GM23248 (cell line): ENCODE data around the gene CFAP43. TPM values are rescaled to one million over a fixed set of nuclear protein-coding genes. Genes with fewer than 3 reads are reported as not detected.

ENCODE experiments used
- DNase-seq: peaks from one replicate; pipeline ENCODE4 v3.0.0-alpha.2; 2015
- H2AFZ ChIP-seq: fragments of 200-600 bp; sonication (generic); 2 replicates; pipeline ENCODE4 v1.6.1; 2016; ENCODE audit warnings: antibody characterized with exemption
- H3F3A ChIP-seq: fragments of 200-600 bp; sonication (generic); 2 replicates; pipeline ENCODE4 v1.6.1; 2016; ENCODE audit warnings: mild to moderate bottlenecking, antibody characterized with exemption, mixed run types; ENCODE audit not compliant: insufficient read depth
- H3K27ac ChIP-seq: fragments of 200-600 bp; sonication (generic); 2 replicates; pipeline ENCODE4 v1.5.1; 2016; ENCODE audit warnings: mild to moderate bottlenecking
- H3K27me3 ChIP-seq: fragments of 200-600 bp; sonication (generic); replicated peaks from 2 replicates; pipeline ENCODE4 v1.6.1; 2016; ENCODE audit warnings: mild to moderate bottlenecking; ENCODE audit not compliant: insufficient read depth
- H3K36me3 ChIP-seq: fragments of 200-600 bp; sonication (generic); 2 replicates; pipeline ENCODE4 v1.6.1; 2016; ENCODE audit warnings: low read depth, mild to moderate bottlenecking
- H3K4me1 ChIP-seq: fragments of 200-600 bp; sonication (generic); 2 replicates; pipeline ENCODE4 v1.6.1; 2016; ENCODE audit warnings: mild to moderate bottlenecking; ENCODE audit not compliant: insufficient read depth
- H3K4me2 ChIP-seq: fragments of 200-600 bp; sonication (generic); one replicate; pipeline ENCODE4 v1.6.1; 2016; ENCODE audit warnings: mild to moderate bottlenecking; ENCODE audit not compliant: unreplicated experiment
- H3K4me3 ChIP-seq: fragments of 200-600 bp; sonication (generic); 2 replicates; pipeline ENCODE4 v1.5.1; 2016; ENCODE audit warnings: mild to moderate bottlenecking
- H3K79me2 ChIP-seq: fragments of 200-600 bp; sonication (generic); 2 replicates; pipeline ENCODE4 v1.6.1; 2016; ENCODE audit warnings: mild to moderate bottlenecking; ENCODE audit not compliant: insufficient read depth
- H3K9ac ChIP-seq: fragments of 200-600 bp; sonication (generic); 2 replicates; pipeline ENCODE4 v1.6.1; 2016; ENCODE audit warnings: mild to moderate bottlenecking
- H3K9me2 ChIP-seq: fragments of 200-600 bp; sonication (generic); 2 replicates; pipeline ENCODE4 v1.6.1; 2016; ENCODE audit warnings: mixed run types, mild to moderate bottlenecking, moderate library complexity; ENCODE audit not compliant: insufficient read depth
- H3K9me3 ChIP-seq: fragments of 200-600 bp; sonication (generic); one replicate; pipeline ENCODE4 v1.6.1; 2017; ENCODE audit warnings: low read depth
- H4K20me1 ChIP-seq: fragments of 200-600 bp; sonication (generic); 2 replicates; pipeline ENCODE4 v1.6.0; 2016; ENCODE audit not compliant: insufficient read depth
- EZH2 ChIP-seq: fragments of 200-600 bp; sonication (generic); IDR thresholded peaks from 2 replicates; pipeline ENCODE4 v1.6.1; 2018; ENCODE audit warnings: antibody characterized with exemption, mild to moderate bottlenecking; ENCODE audit not compliant: insufficient read depth, poor library complexity, severe bottlenecking
- EZH2phosphoT487 ChIP-seq: fragments of 200-600 bp; sonication (generic); IDR thresholded peaks from 2 replicates; pipeline ENCODE4 v1.6.1; 2018; ENCODE audit warnings: antibody characterized with exemption, moderate library complexity, mild to moderate bottlenecking, low read depth; ENCODE audit not compliant: insufficient read depth
- WGBS, 2 experiments: methylation state at CpG; one replicate each; pipeline ENCODE4 v1.1.6; 2015 to 2017; ENCODE audit warnings: low lambda C conversion rate in 2 of 2, low coverage in 1 of 2; ENCODE audit errors: missing lambda C conversion rate in 2 of 2; 5-methylcytosine and 5-hydroxymethylcytosine counted together
- in situ Hi-C: fragments of 300-500 bp; cut with MboI; formaldehyde crosslinking; loops from 2 replicates; pipeline ENCODE4 v1.15.0; 2020
- polyA plus RNA-seq: library from polyadenylated mRNA; unstranded; fragments of >200 nt; fragmentation: Nextera tagmentation; extraction: Ambion mirVana; gene quantifications from 2 replicates; pipeline ENCODE4 v1.2.1, GENCODE V29; 2016
- total RNA-seq: library from RNA; depleted of rRNA; stranded (reverse); fragments of >200 nt; shearing (Covaris generic); gene quantifications from 2 replicates; pipeline ENCODE4 v1.2.3, GENCODE V29; 2014

The CFAP43 gene
- total and polyA plus RNA-seq, 2 experiments from 2014 or later, result 0.14 TPM; not detected in 1

DNA sequence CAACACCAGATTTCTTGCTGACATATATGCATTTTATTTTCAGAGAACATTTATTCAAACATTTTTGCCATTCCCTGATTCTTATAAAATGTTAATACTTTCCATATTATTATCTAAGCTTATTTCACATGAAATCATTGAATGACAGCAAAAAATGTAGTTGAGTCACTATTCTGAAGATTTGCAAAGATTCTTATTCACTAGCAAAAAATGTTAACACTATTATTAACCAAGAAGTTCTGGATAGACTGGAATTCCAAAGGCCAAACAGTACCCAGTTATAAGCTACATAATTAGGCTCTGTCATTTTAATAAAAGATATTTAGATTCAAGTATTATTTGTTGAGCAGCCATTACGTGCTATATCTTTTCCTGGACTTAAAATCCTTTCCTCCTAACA is 41.1 kb upstream of the CFAP43 start:
- Histone ChIP-seq H3K4me2 (peak overlapping the region; percentile 52), H3K9me3 (no peaks in the 10 kb centered on the region), H3K27me3 (no peaks in the 10 kb centered on the region), H3K27ac (peak overlapping the region; percentile 87), H3K79me2 (no peaks in the 10 kb centered on the region), H3K9ac (peak overlapping the region; percentile 53), H3K36me3 (peaks cover 14% of the 10 kb centered on the region), H2AFZ (no peak overlapping the region), H3K4me1 (peaks cover 22% of the 10 kb centered on the region), H3K4me3 (0 out of 2 replicates have a peak overlapping the region, but pooled peaks have one; percentile 1), H3K9me2 (no peaks in the 10 kb centered on the region), H3F3A (peaks cover 48% of the 10 kb centered on the region), H4K20me1 (no peaks in the 10 kb centered on the region)
- 48 to 70% methylated on average over 1 of the region's 1 CpG for WGBS, 2 experiments
- peak; percentile 73 for DNase-seq
- TF ChIP-seq EZH2 (no peak), EZH2phosphoT487 (no peak)
- in situ Hi-C loops, result no loop called here

DNA sequence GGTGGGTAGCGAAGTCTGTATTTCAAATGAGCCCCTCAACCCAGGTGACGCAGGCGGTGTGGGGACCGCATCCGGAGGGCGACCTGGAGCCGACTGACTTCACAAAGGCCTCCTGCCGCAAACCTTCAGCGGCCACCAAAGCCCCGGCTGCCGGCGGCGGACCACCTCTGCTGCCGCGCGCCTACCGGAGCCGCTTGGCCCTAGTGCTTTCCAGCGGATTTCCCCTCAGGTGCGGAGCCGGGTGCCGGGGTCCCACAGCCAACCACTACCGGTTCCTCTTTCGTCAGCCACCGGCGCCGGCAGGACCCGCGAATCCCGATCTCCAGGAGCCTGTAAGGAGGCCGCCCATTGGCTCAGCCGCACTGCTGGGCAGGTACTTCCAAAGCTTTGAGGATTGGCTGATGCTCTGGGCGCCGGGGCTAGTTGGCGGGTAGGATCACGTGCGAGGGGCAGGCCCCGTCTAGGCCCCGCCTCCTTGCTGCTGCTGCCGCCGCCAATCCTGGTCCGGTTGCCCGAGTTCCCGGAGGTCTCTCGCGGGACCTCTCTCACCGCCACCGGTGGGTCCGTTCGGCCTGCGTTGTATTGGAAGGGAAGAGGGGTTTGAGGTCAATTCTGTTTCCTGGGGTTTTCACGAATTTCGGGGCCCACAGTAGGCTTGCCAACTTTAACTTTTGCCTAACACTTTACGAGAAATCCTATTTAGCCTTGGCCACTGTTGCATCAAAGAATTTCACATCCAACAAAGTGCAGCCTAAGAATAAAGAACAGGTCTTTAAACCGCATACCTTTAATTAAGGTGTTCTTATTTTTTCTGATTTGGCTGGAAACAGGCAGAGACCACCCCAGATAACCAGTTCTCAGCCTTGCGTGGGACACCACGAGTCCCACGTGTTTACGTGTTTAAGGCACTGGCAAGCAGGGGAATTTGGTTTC is 36.8 kb upstream of the CFAP43 start, which contains the start of gene GSTO2:
TSS of gene GSTO2 (plus strand) at position 472 of the 933 bp plus-strand sequence. CDS start 5,732 bp downstream, outside the sequence.
- in situ Hi-C loops, result no loop called here
- Histone ChIP-seq H3K4me2 (no peak within 1 kb of the TSS), H3K4me1 (peaks cover 14% of the 10 kb centered on the region), H3K9ac (peak within 1 kb of the TSS; percentile 34), H3K9me2 (no peaks in the 10 kb centered on the region), H4K20me1 (no peaks in the 10 kb centered on the region), H3K27ac (peak within 1 kb of the TSS; percentile 7; the same call in 1 of the 2 replicates), H3K27me3 (no peaks in the 10 kb centered on the region), H2AFZ (no peak within 1 kb of the TSS; the same call in 1 of the 2 replicates), H3K36me3 (peaks cover 57% of the 10 kb centered on the region), H3K79me2 (peaks cover 22% of the 10 kb centered on the region), H3K9me3 (no peaks in the 10 kb centered on the region), H3K4me3 (no peak within 1 kb of the TSS; the same call in 1 of the 2 replicates), H3F3A (peaks cover 90% of the 10 kb centered on the region)
- WGBS, 2 experiments, result 40 to 46% methylated on average over 47 to 54 of the region's 59 CpGs
- TF ChIP-seq EZH2phosphoT487 (no peak), EZH2 (no peak)
- peak; percentile 62 for DNase-seq

GRCh38 chr10:104268405-104268712 is 36.2 kb upstream of the CFAP43 start:
- 0 out of 2 replicates have a peak overlapping the region, but pooled peaks have one; percentile 7 for H3K27ac ChIP-seq

GRCh38 chr10:104267721-104268404 is 35.7 kb upstream of the CFAP43 start:
- H4K20me1 ChIP-seq, result no peaks in the 10 kb centered on the region
- no peak for DNase-seq
- H3K9me2 ChIP-seq, result no peaks in the 10 kb centered on the region
- no peaks in the 10 kb centered on the region for H3K9me3 ChIP-seq
- peaks cover 33% of the 10 kb centered on the region for H3K79me2 ChIP-seq
- no peak overlapping the region for H3K4me2 ChIP-seq
- in situ Hi-C loops, result no loop called here
- H3K27me3 ChIP-seq, result no peaks in the 10 kb centered on the region
- TF ChIP-seq EZH2phosphoT487 (no peak), EZH2 (no peak)
- H2AFZ ChIP-seq, result no peak overlapping the region
- 0 out of 2 replicates have a peak overlapping the region, but pooled peaks have one; percentile 34 for H3K9ac ChIP-seq
- no peak overlapping the region for H3K4me3 ChIP-seq
- H3K4me1 ChIP-seq, result peaks cover 5% of the 10 kb centered on the region
- 96% methylated on average over 14 of the region's 14 CpGs for WGBS, 2 experiments
- H3K36me3 ChIP-seq, result peaks cover 68% of the 10 kb centered on the region
- H3F3A ChIP-seq, result peaks cover 90% of the 10 kb centered on the region
- no peak overlapping the region for H3K27ac ChIP-seq

More at GRCh38 chr10:104268405-104268712, 36.2 kb upstream of the CFAP43 start:
- DNase-seq, result no peak
- Histone ChIP-seq H3K4me2 (no peak overlapping the region), H3K27me3 (no peaks in the 10 kb centered on the region), H3K36me3 (peaks cover 63% of the 10 kb centered on the region), H3K4me1 (peaks cover 8% of the 10 kb centered on the region), H3K9me2 (no peaks in the 10 kb centered on the region), H2AFZ (no peak overlapping the region), H3K9me3 (no peaks in the 10 kb centered on the region), H3F3A (peaks cover 90% of the 10 kb centered on the region), H3K9ac (peak overlapping the region; percentile 34), H3K4me3 (no peak overlapping the region; the same call in 1 of the 2 replicates), H3K79me2 (peaks cover 28% of the 10 kb centered on the region), H4K20me1 (no peaks in the 10 kb centered on the region)
- TF ChIP-seq EZH2 (no peak), EZH2phosphoT487 (no peak)
- in situ Hi-C loops, result no loop called here
- WGBS, 2 experiments, result 51 to 53% methylated on average over 10 of the region's 10 CpGs
